K562 (cell line): ENCODE data around the gene FDX1. TPM values are rescaled to one million over a fixed set of nuclear protein-coding genes. Genes with fewer than 3 reads are reported as not detected.

Experiments used
- ATAC-seq: fragments of 200-7000 bp; cut with Tn5 transposase; 3 replicates; pipeline ENCODE4 v1.9.1; 2020; ENCODE audit warnings: moderate library complexity
- BruUV-seq: library from RNA; stranded (reverse); fragments of 400-500 nt; replicated peaks from 2 replicates; lab custom pipeline; 2021; lab: Mats Ljungman, UMichigan
- CTCF ChIA-PET: fragments of 300-600 bp; formaldehyde crosslinking; extraction: SDS; loops from one replicate; lab custom pipeline; 2021; ENCODE audit warnings: low intra/inter-chr PET ratio; lab: Yijun Ruan, JAX
- POLR2A ChIA-PET: fragments of 300-600, 350-650 bp; sonication (Branson Sonifier 250); formaldehyde crosslinking; extraction: SDS; loops from one replicate; lab custom pipeline; 2021; ENCODE audit warnings: antibody characterized with exemption, inconsistent platforms; lab: Yijun Ruan, JAX
- DNase-seq, 4 experiments: peaks; one replicate each; pipeline versions ENCODE4 v3.0.0 to v3.0.0-alpha.2; 2011 to 2018; ENCODE audit warnings: low spot score in 3 of 4, mixed read lengths in 3 of 4; ENCODE audit errors: extremely low read depth in 1 of 4
- FAIRE-seq: peaks from 2 replicates; lab custom pipeline; 2011; peaks lifted over from hg19 to GRCh38; lab: Jason Lieb, UNC
- H2AFZ ChIP-seq: 2 replicates; pipeline ENCODE4 v1.6.0; 2011; ENCODE audit warnings: low read depth, low read length, control low read depth, inconsistent platforms
- H3K27ac ChIP-seq: fragments of 200-600 bp; 3 replicates; pipeline ENCODE4 v1.8.0; 2011; ENCODE audit warnings: low read depth, mild to moderate bottlenecking, control low read depth, inconsistent platforms, low read length, moderate library complexity, mixed read lengths; ENCODE audit errors: extremely low read depth
- H3K27me3 ChIP-seq, 2 experiments: fragments of 300-600 bp in 1 of 2; 2 replicates in 1 of 2; 3 replicates in 1 of 2; pipeline versions ENCODE4 v1.6.0 to v1.8.0; 2011; ENCODE audit warnings: inconsistent platforms in 2 of 2, low read length in 2 of 2, mild to moderate bottlenecking in 1 of 2, mixed read lengths in 1 of 2, moderate library complexity in 1 of 2; ENCODE audit not compliant: control insufficient read depth in 2 of 2, insufficient read depth in 2 of 2
- H3K36me3 ChIP-seq: fragments of 300-600 bp; 3 replicates; pipeline ENCODE4 v1.8.0; 2011; ENCODE audit warnings: mild to moderate bottlenecking, low read length, inconsistent platforms; ENCODE audit not compliant: control insufficient read depth, insufficient read depth
- H3K4me1 ChIP-seq, 2 experiments: fragments of 200-600 bp in 1 of 2; replicated peaks in 1 of 2; 2 replicates in 1 of 2; 3 replicates in 1 of 2; pipeline versions ENCODE4 v1.5.1 to v1.8.0; 2011; ENCODE audit warnings: inconsistent platforms in 2 of 2, low read length in 2 of 2, mild to moderate bottlenecking in 1 of 2, mixed read lengths in 1 of 2, moderate library complexity in 1 of 2; ENCODE audit not compliant: control insufficient read depth in 2 of 2, insufficient read depth in 2 of 2
- H3K4me2 ChIP-seq: 2 replicates; pipeline ENCODE4 v1.6.1; 2011; ENCODE audit warnings: low read length, control low read depth, inconsistent platforms, mixed read lengths; ENCODE audit not compliant: insufficient read depth
- H3K4me3 ChIP-seq: fragments of 200-600 bp; sonication (generic), shearing (Covaris generic); 2 replicates; pipeline ENCODE4 v1.5.1; 2016; ENCODE audit warnings: control low read depth, inconsistent platforms
- H3K79me2 ChIP-seq: fragments of 200-600 bp; 3 replicates; pipeline ENCODE4 v1.8.0; 2011; ENCODE audit warnings: low read length, inconsistent platforms; ENCODE audit not compliant: control insufficient read depth, insufficient read depth
- H3K9ac ChIP-seq, 2 experiments: 2 replicates each; pipeline versions ENCODE4 v1.6.0 to v1.6.1; 2011; ENCODE audit warnings: low read depth in 2 of 2, low read length in 2 of 2, control low read depth in 1 of 2, inconsistent platforms in 1 of 2, mild to moderate bottlenecking in 1 of 2, mixed read lengths in 1 of 2; ENCODE audit not compliant: insufficient read depth in 1 of 2
- H3K9me1 ChIP-seq: one replicate; pipeline ENCODE4 v1.6.0; 2011; ENCODE audit warnings: inconsistent platforms, mild to moderate bottlenecking, low read length, moderate library complexity; ENCODE audit not compliant: control insufficient read depth, insufficient read depth
- H3K9me3 ChIP-seq: replicated peaks from 2 replicates; pipeline ENCODE4 v1.5.1; 2011; ENCODE audit warnings: low read depth, low read length, inconsistent platforms; ENCODE audit not compliant: control insufficient read depth, insufficient read depth
- H4K20me1 ChIP-seq: replicated peaks from 2 replicates; pipeline ENCODE4 v1.6.1; 2011; ENCODE audit warnings: low read length, inconsistent platforms, mixed read lengths; ENCODE audit not compliant: control insufficient read depth, insufficient read depth
- ILF3 ChIP-seq: fragments of 450-650 bp; IDR thresholded peaks from 2 replicates; pipeline ENCODE4 v1.6.1; 2018; ENCODE audit warnings: antibody characterized with exemption, mild to moderate bottlenecking, moderate library complexity, borderline replicate concordance
- RFX7 ChIP-seq: fragments of 250-450 bp; sonication (Bioruptor Pico); IDR thresholded peaks from 2 replicates; pipeline ENCODE4 v1.5.1; 2021; ENCODE audit warnings: mild to moderate bottlenecking
- SREBF2 ChIP-seq: sonication (generic); formaldehyde crosslinking; IDR thresholded peaks from 2 replicates; pipeline ENCODE4 v1.4.0; 2020; ENCODE audit warnings: mild to moderate bottlenecking, missing genetic modification reagents
- TCF3 ChIP-seq: sonication (generic); formaldehyde crosslinking; IDR thresholded peaks from 2 replicates; pipeline ENCODE4 v1.4.0; 2020; ENCODE audit warnings: mild to moderate bottlenecking, missing genetic modification reagents
- ZEB2 ChIP-seq: fragments of 450-650 bp; IDR thresholded peaks from 2 replicates; pipeline ENCODE4 v1.6.1; 2016
- WGBS: fragments of 100-300 bp; shearing (Covaris generic); methylation state at CpG from one replicate; pipeline ENCODE4 v1.1.6; 2016; ENCODE audit warnings: low coverage, mixed read lengths; ENCODE audit not compliant: insufficient coverage; ENCODE audit errors: missing lambda C conversion rate; 5-methylcytosine and 5-hydroxymethylcytosine counted together
- in situ Hi-C: fragments of 300-500 bp; cut with MboI; formaldehyde crosslinking; loops from 4 replicates; pipeline ENCODE4 v1.15.0; 2018; ENCODE audit warnings: inconsistent platforms, mixed read lengths
- intact Hi-C: fragments of 100-400 bp; cut with micrococcal nuclease; formaldehyde crosslinking; loops from 2 replicates; pipeline ENCODE4 v1.14.2; 2022
- polyA plus RNA-seq, 8 experiments: library from polyadenylated mRNA; depleted of rRNA in 4 of 8; stranded (reverse) in 5 of 8; unstranded in 3 of 8; fragments of >200 nt; fragmentation: Nextera tagmentation in 2 of 8; fragmentation: Illumina TruSeq in 1 of 8; extraction: Ambion mirVana in 2 of 8; extraction: Trizol in 1 of 8; gene quantifications; 2 replicates each; pipeline versions ENCODE4 v1.2.1 to v1.2.3, GENCODE V29; 2011 to 2014; ENCODE audit warnings: inconsistent platforms in 1 of 8, missing spikeins in 1 of 8
- total RNA-seq, 7 experiments: library from RNA; depleted of rRNA in 6 of 7; stranded (reverse); fragments of >200 nt in 6 of 7; fragmentation: Illumina TruSeq in 2 of 7; extraction: Trizol in 2 of 7; gene quantifications; 2 replicates each; pipeline versions ENCODE4 v1.2.1 to v1.2.3, GENCODE V29; 2011 to 2021; ENCODE audit warnings: low replicate concordance in 1 of 7
- TF ChIP-seq, protein P1 (sequence below): sonication (generic); formaldehyde crosslinking; IDR thresholded peaks from 2 replicates; pipeline ENCODE4 v1.8.0; 2022; ENCODE audit warnings: mild to moderate bottlenecking, missing genetic modification reagents
- TF ChIP-seq, protein P2 (sequence below): fragments of 250-450 bp; sonication (Bioruptor Pico); IDR thresholded peaks from 2 replicates; pipeline ENCODE4 v1.5.0; 2022; ENCODE audit warnings: mild to moderate bottlenecking
- TF ChIP-seq, protein P3 (sequence below): sonication (generic); formaldehyde crosslinking; IDR thresholded peaks from 2 replicates; pipeline ENCODE4 v1.8.1; 2022; ENCODE audit warnings: missing genetic modification reagents

Gene FDX1
- total and polyA plus RNA-seq, 9 of the 15 experiments (the other 6 are each of a cell fraction or from before 2014, with no cell fraction given), result 6.4 to 14.3 (median 11.4) TPM

DNA sequence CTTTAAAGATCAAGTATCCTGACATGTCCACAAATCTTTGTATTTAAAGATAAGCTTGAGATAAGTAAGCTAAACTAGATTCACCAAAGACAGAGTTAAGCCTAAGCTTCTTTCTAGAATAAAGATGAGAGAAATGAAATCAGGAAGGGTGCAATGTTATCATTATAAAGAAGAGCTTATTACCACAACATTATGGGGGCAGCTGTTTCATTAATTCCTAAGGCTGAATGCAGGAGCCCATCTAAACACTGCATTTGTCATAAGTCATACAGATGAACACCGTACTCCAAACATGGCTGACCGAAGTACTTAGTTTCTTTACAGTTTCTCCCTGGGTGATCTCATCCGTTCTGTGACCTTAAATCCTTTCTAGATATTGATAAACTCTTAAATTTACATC lies 16.3 kb downstream of the FDX1 start:
- DNase-seq (no peak), FAIRE-seq (no peak), ATAC-seq (no peak)
- no peak overlapping the region for H3K27ac ChIP-seq
- POLR2A ChIA-PET, result no interaction called here
- H3K79me2 ChIP-seq, result no peaks in the 10 kb centered on the region
- in situ Hi-C loops (no loop called here), intact Hi-C loops (no loop called here)
- H3K9me1 ChIP-seq, result no peaks in the 10 kb centered on the region
- peaks cover 8% of the 10 kb centered on the region; the same call in 1 of the 3 replicates for H3K36me3 ChIP-seq
- H3K4me1 ChIP-seq, result peaks cover 0 to 4% of the 10 kb centered on the region in 2 experiments; a peak in 1 of 5 replicates
- H3K27me3 ChIP-seq, result no peaks in the 10 kb centered on the region
- no peak overlapping the region for H3K9ac ChIP-seq
- H4K20me1 ChIP-seq, result no peaks in the 10 kb centered on the region
- H3K4me3 ChIP-seq, result no peak overlapping the region
- TF ChIP-seq, protein P1, sequence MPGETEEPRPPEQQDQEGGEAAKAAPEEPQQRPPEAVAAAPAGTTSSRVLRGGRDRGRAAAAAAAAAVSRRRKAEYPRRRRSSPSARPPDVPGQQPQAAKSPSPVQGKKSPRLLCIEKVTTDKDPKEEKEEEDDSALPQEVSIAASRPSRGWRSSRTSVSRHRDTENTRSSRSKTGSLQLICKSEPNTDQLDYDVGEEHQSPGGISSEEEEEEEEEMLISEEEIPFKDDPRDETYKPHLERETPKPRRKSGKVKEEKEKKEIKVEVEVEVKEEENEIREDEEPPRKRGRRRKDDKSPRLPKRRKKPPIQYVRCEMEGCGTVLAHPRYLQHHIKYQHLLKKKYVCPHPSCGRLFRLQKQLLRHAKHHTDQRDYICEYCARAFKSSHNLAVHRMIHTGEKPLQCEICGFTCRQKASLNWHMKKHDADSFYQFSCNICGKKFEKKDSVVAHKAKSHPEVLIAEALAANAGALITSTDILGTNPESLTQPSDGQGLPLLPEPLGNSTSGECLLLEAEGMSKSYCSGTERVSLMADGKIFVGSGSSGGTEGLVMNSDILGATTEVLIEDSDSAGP, result no peak
- no peak for TF ChIP-seq SREBF2 (CRISPR knock-in tag)
- CTCF ChIA-PET, result no interaction called here
- no peaks in the 10 kb centered on the region for H3K9me3 ChIP-seq
- H3K4me2 ChIP-seq, result no peak overlapping the region
- no TSS peak for BruUV-seq
- 92% methylated on average over 3 of the region's 3 CpGs for WGBS
- no peak overlapping the region for H2AFZ ChIP-seq

DNA sequence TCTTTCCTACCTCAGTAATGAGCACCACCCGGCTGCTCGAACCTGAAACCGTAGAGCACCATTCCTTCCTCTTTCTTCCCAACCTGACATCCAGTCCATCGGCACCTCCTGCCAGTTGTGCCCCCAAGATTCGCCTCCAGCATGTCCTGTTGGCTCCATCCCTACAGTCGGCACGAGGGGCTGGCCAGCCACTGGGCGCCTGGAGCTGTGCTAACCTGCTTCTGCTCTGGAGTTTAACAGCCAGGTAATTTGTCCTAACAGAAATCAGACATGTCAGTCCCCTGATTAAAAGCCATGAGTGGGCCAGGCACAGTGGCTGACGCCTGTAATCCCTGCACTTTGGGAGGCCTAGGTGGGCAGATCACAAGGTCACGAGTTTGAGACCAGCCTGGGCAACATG lies 16.8 kb downstream of the FDX1 start:
- no peak overlapping the region for H2AFZ ChIP-seq
- ChIA-PET POLR2A (no interaction called here), CTCF (no interaction called here)
- in situ Hi-C loops (no loop called here), intact Hi-C loops (no loop called here)
- no peaks in the 10 kb centered on the region for H3K27me3 ChIP-seq
- H3K4me2 ChIP-seq, result no peak overlapping the region
- no peak overlapping the region for H3K9ac ChIP-seq
- no peaks in the 10 kb centered on the region for H4K20me1 ChIP-seq
- WGBS, result 87% methylated on average over 10 of the region's 10 CpGs
- no peak overlapping the region for H3K27ac ChIP-seq
- DNase-seq (no peak), FAIRE-seq (no peak), ATAC-seq (no peak)
- H3K36me3 ChIP-seq, result peaks cover 6% of the 10 kb centered on the region; the same call in 1 of the 3 replicates
- no peaks in the 10 kb centered on the region for H3K9me1 ChIP-seq
- no peaks in the 10 kb centered on the region for H3K9me3 ChIP-seq
- peaks cover 0 to 4% of the 10 kb centered on the region in 2 experiments; a peak in 1 of 5 replicates for H3K4me1 ChIP-seq
- no peak overlapping the region for H3K4me3 ChIP-seq
- no TSS peak for BruUV-seq
- no peaks in the 10 kb centered on the region for H3K79me2 ChIP-seq
- TF ChIP-seq RFX7 (CRISPR knock-in tag), result no peak
- TF ChIP-seq, protein P2, sequence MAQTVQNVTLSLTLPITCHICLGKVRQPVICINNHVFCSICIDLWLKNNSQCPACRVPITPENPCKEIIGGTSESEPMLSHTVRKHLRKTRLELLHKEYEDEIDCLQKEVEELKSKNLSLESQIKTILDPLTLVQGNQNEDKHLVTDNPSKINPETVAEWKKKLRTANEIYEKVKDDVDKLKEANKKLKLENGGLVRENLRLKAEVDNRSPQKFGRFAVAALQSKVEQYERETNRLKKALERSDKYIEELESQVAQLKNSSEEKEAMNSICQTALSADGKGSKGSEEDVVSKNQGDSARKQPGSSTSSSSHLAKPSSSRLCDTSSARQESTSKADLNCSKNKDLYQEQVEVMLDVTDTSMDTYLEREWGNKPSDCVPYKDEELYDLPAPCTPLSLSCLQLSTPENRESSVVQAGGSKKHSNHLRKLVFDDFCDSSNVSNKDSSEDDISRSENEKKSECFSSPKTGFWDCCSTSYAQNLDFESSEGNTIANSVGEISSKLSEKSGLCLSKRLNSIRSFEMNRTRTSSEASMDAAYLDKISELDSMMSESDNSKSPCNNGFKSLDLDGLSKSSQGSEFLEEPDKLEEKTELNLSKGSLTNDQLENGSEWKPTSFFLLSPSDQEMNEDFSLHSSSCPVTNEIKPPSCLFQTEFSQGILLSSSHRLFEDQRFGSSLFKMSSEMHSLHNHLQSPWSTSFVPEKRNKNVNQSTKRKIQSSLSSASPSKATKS, result no peak
- no peak for TF ChIP-seq TCF3
- no peak for TF ChIP-seq ZEB2
- TF ChIP-seq, protein P3, sequence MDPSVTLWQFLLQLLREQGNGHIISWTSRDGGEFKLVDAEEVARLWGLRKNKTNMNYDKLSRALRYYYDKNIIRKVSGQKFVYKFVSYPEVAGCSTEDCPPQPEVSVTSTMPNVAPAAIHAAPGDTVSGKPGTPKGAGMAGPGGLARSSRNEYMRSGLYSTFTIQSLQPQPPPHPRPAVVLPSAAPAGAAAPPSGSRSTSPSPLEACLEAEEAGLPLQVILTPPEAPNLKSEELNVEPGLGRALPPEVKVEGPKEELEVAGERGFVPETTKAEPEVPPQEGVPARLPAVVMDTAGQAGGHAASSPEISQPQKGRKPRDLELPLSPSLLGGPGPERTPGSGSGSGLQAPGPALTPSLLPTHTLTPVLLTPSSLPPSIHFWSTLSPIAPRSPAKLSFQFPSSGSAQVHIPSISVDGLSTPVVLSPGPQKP (CRISPR knock-in tag), result no peak
- no peak for TF ChIP-seq ILF3
